HEK293T (cell line): Measurements from ENCODE around the gene GSTM2.

Experiments used
- BHLHE40 ChIP-seq: fragments of 450-650 bp; IDR thresholded peaks from 2 replicates; pipeline ENCODE4 v1.6.1; 2016; ENCODE audit warnings: mild to moderate bottlenecking, moderate library complexity, borderline replicate concordance
- CTBP1 ChIP-seq: fragments of 450-650 bp; IDR thresholded peaks from 2 replicates; pipeline ENCODE4 v1.6.1; 2016; ENCODE audit warnings: borderline replicate concordance
- FOXM1 ChIP-seq: fragments of 450-650 bp; IDR thresholded peaks from 2 replicates; pipeline ENCODE4 v1.6.1; 2017; ENCODE audit warnings: mild to moderate bottlenecking, borderline replicate concordance
- HDGF ChIP-seq: fragments of 450-650 bp; IDR thresholded peaks from 2 replicates; pipeline ENCODE4 v1.6.1; 2017; ENCODE audit warnings: antibody characterized with exemption, borderline replicate concordance
- LEF1 ChIP-seq: fragments of 450-650 bp; IDR thresholded peaks from 2 replicates; pipeline ENCODE4 v1.6.1; 2017; ENCODE audit warnings: mild to moderate bottlenecking, borderline replicate concordance
- NFRKB ChIP-seq: fragments of 450-650 bp; IDR thresholded peaks from 2 replicates; pipeline ENCODE4 v1.6.1; 2016; ENCODE audit warnings: mild to moderate bottlenecking, moderate library complexity
- SUZ12 ChIP-seq: fragments of 450-650 bp; IDR thresholded peaks from 2 replicates; pipeline ENCODE4 v1.6.1; 2016; ENCODE audit warnings: mild to moderate bottlenecking
- ZNF384 ChIP-seq: fragments of 450-650 bp; IDR thresholded peaks from 2 replicates; pipeline ENCODE4 v1.6.1; 2016

DNA sequence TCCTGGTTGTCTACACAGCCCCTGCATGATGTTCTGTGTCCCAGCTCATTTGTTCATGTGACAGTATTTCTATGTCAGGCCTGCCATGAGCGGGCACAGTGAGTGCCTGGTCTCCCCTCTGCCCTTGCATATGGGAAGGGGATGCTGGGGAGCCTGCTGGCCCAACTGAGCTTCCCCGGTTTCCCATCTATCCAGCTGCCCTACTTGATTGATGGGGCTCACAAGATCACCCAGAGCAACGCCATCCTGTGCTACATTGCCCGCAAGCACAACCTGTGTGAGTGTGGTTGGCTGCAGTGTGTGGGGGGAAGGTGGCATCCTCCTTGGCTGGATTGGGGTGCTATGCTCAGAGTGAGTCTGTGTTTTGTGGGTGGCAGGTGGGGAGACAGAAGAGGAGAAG, 10.5 kb upstream of the GSTM2 start:
- no peak for TF ChIP-seq SUZ12
- no peak for TF ChIP-seq FOXM1
- TF ChIP-seq CTBP1, result no peak
- no peak for TF ChIP-seq HDGF
- no peak for TF ChIP-seq LEF1
- TF ChIP-seq ZNF384, result no peak
- no peak for TF ChIP-seq BHLHE40
- TF ChIP-seq NFRKB, result no peak
